Gastrocnemius medialis (tissue), 4 donors: Measurements from ENCODE around the gene MTG1.

Experiments
- CTCF ChIP-seq, 5 experiments: fragments of 450-650 bp in 3 of 5; fragments of 200-600 bp in 2 of 5; sonication (generic) in 2 of 5; IDR thresholded peaks in 4 of 5; conservative IDR thresholded peaks in 1 of 5; 1 replicate in 4 of 5; 2 replicates in 1 of 5; pipeline ENCODE4 v1.5.1; 2016 to 2019; ENCODE audit warnings: antibody characterized with exemption in 5 of 5, mild to moderate bottlenecking in 3 of 5, moderate library complexity in 3 of 5
- POLR2A ChIP-seq, 2 donors: fragments of 450-650 bp; IDR thresholded peaks; one replicate each; pipeline ENCODE4 v1.6.1; 2017; ENCODE audit warnings: antibody characterized with exemption in 2 of 2, mild to moderate bottlenecking in 2 of 2, moderate library complexity in 2 of 2

- TF ChIP-seq CTCF (IDR thresholded peaks at IDR 0.05 in 4 of 5, conservative IDR thresholded peaks at IDR 0.05 in 1 of 5) (no peak), POLR2A (IDR thresholded peaks at IDR 0.05) (no peak)
Observed at GRCh38 chr10:133384071-133384470, 9.9 kb upstream of the MTG1 start.
